Activated CD4-positive, alpha-beta memory T cell treated with anti-CD3 and anti-CD28 coated beads for 36 hours (primary cell): Measurements from ENCODE around the gene TOMM40. TPM values are rescaled to one million over a fixed set of nuclear protein-coding genes. Genes with fewer than 3 reads are reported as not detected.

Source experiments
- CTCF ChIA-PET: fragments of 350-600 bp; sonication (Branson Sonifier 250); formaldehyde crosslinking; loops from one replicate; lab custom pipeline; 2021; ENCODE audit warnings: antibody characterized with exemption, inconsistent platforms; lab: Charles Lee
- POLR2A ChIA-PET: fragments of 350-600 bp; sonication (Branson Sonifier 250); formaldehyde crosslinking; loops from one replicate; lab custom pipeline; 2021; ENCODE audit warnings: antibody characterized with exemption; lab: Charles Lee
- DNase-seq: peaks from one replicate; pipeline ENCODE4 v3.0.0-alpha.2; 2020
- H3K27ac Mint-ChIP-seq: one replicate; pipeline ENCODE4 v1.8.0; 2021; ENCODE audit warnings: mixed read lengths
- H3K27me3 Mint-ChIP-seq: one replicate; pipeline ENCODE4 v1.8.0; 2021; ENCODE audit warnings: mixed read lengths
- H3K36me3 Mint-ChIP-seq: one replicate; pipeline ENCODE4 v1.8.0; 2021; ENCODE audit warnings: mixed read lengths
- H3K4me1 Mint-ChIP-seq: one replicate; pipeline ENCODE4 v1.8.0; 2021; ENCODE audit warnings: low read depth, mixed read lengths
- H3K4me3 Mint-ChIP-seq: one replicate; pipeline ENCODE4 v1.8.0; 2021; ENCODE audit warnings: mild to moderate bottlenecking, mixed read lengths
- H3K9me3 Mint-ChIP-seq: one replicate; pipeline ENCODE4 v1.8.0; 2021; ENCODE audit warnings: mixed read lengths
- intact Hi-C: fragments of 100-400 bp; cut with micrococcal nuclease; formaldehyde crosslinking; loops from one replicate; pipeline ENCODE4 v1.15.1; 2023
- total RNA-seq, 2 experiments: library from RNA; stranded (reverse); gene quantifications; one replicate each; pipeline ENCODE4 v1.2.3, GENCODE V29; 2021

Gene TOMM40
- 10 to 100 TPM; 86.4 to 87.1 TPM for total RNA-seq

GRCh38 chr19:44891016-44891882, at the start of gene TOMM40:
TOMM40 (plus strand) TSS chr19:44891254; CDS start chr19:44891416, 162 bp downstream.
- peaks cover 39% of the 10 kb centered on the region for H3K36me3 Mint-ChIP-seq
- no peaks in the 10 kb centered on the region for H3K27me3 Mint-ChIP-seq
- H3K27ac Mint-ChIP-seq = peak within 1 kb of the TSS; percentile 97
- intact Hi-C loops = loop anchor here (2.0 kb wide), 2 partner anchors 138 to 148 kb away; partner anchors contain the start of gene CLASRP
- H3K4me1 Mint-ChIP-seq = peaks cover 28% of the 10 kb centered on the region
- peak within 1 kb of the TSS; percentile 85 for H3K4me3 Mint-ChIP-seq
- ChIA-PET POLR2A (interaction anchor here (0.6 to 1.3 kb wide), 3 partner anchors 14 to 731 kb away, joined by 3 to 6 read pairs (median 4); partner anchors contain the start of gene APOE), CTCF (interaction anchor here (1.3 to 3.6 kb wide), 2 partner anchors 13 to 287 kb away, joined by 3 to 23 read pairs; partner anchors contain the start of genes APOE and BLOC1S3)
- peak; percentile 37 for DNase-seq
- no peaks in the 10 kb centered on the region for H3K9me3 Mint-ChIP-seq

- H3K4me1 Mint-ChIP-seq = peaks cover 26% of the 10 kb centered on the region
- no peaks in the 10 kb centered on the region for H3K9me3 Mint-ChIP-seq
- H3K36me3 Mint-ChIP-seq = no peaks in the 10 kb centered on the region
- DNase-seq = no peak
- no peak overlapping the region for H3K27ac Mint-ChIP-seq
- ChIA-PET POLR2A (no interaction called here), CTCF (interaction anchor here (1.0 to 2.2 kb wide), 6 partner anchors 45 to 156 kb away, joined by 3 to 15 read pairs (median 6); no protein-coding TSS in a partner anchor)
- H3K4me3 Mint-ChIP-seq = peak overlapping the region; percentile 81
- H3K27me3 Mint-ChIP-seq = peaks cover 11% of the 10 kb centered on the region
- intact Hi-C loops = loop anchor here (1.0 to 10.0 kb wide), 7 partner anchors 45 to 190 kb away; no protein-coding TSS in a partner anchor
These were observed 45.8 kb upstream of the TOMM40 start for GRCh38 chr19:44845286-44845611.

GRCh38 chr19:44845612-44846454, 45.2 kb upstream of the TOMM40 start, which contains the start of gene NECTIN2:
NECTIN2 (plus strand) TSS chr19:44846297; CDS start chr19:44846526, 229 bp downstream.
- H3K9me3 Mint-ChIP-seq = no peaks in the 10 kb centered on the region
- H3K27me3 Mint-ChIP-seq = peaks cover 11% of the 10 kb centered on the region
- ChIA-PET CTCF (interaction anchor here (0.6 to 2.2 kb wide), 12 partner anchors 14 to 157 kb away, joined by 3 to 15 read pairs (median 5); no protein-coding TSS in a partner anchor), POLR2A (no interaction called here)
- peak; percentile 96 for DNase-seq
- intact Hi-C loops = loop anchor here (1.0 to 10.0 kb wide), 7 partner anchors 44 to 191 kb away; no protein-coding TSS in a partner anchor
- peak within 1 kb of the TSS; percentile 24 for H3K27ac Mint-ChIP-seq
- H3K4me1 Mint-ChIP-seq = peaks cover 26% of the 10 kb centered on the region
- H3K4me3 Mint-ChIP-seq = peak within 1 kb of the TSS; percentile 81
- no peaks in the 10 kb centered on the region for H3K36me3 Mint-ChIP-seq

- ChIA-PET POLR2A (no interaction called here), CTCF (interaction anchor here (1.0 to 2.2 kb wide), 7 partner anchors 15 to 157 kb away, joined by 3 to 15 read pairs (median 5); no protein-coding TSS in a partner anchor)
- H3K4me1 Mint-ChIP-seq = peaks cover 21% of the 10 kb centered on the region
- peak; percentile 10 for DNase-seq
- H3K27ac Mint-ChIP-seq = no peak overlapping the region
- H3K4me3 Mint-ChIP-seq = peak overlapping the region; percentile 81
- peaks cover 11% of the 10 kb centered on the region for H3K27me3 Mint-ChIP-seq
- intact Hi-C loops = loop anchor here (10.0 kb wide), 1 partner anchor 192 kb away; no protein-coding TSS in a partner anchor
- no peaks in the 10 kb centered on the region for H3K9me3 Mint-ChIP-seq
- no peaks in the 10 kb centered on the region for H3K36me3 Mint-ChIP-seq
These were observed 44.5 kb upstream of the TOMM40 start for GRCh38 chr19:44846455-44847143.

- peak overlapping the region; percentile 46 for H3K4me3 Mint-ChIP-seq
- no peak overlapping the region for H3K27ac Mint-ChIP-seq
- CTCF ChIA-PET = interaction anchor here (1.8 to 2.2 kb wide), 2 partner anchors 63 to 123 kb away, joined by 5 to 15 read pairs; no protein-coding TSS in a partner anchor
- H3K9me3 Mint-ChIP-seq = no peaks in the 10 kb centered on the region
- no peaks in the 10 kb centered on the region for H3K36me3 Mint-ChIP-seq
- H3K27me3 Mint-ChIP-seq = peaks cover 11% of the 10 kb centered on the region
- peaks cover 18% of the 10 kb centered on the region for H3K4me1 Mint-ChIP-seq
- intact Hi-C loops = loop anchor here (10.0 kb wide), 1 partner anchor 193 kb away; no protein-coding TSS in a partner anchor
- POLR2A ChIA-PET = no interaction called here
- peak; percentile 16 for DNase-seq
These were observed 43.7 kb upstream of the TOMM40 start for GRCh38 chr19:44847144-44848035.

- ChIA-PET POLR2A (no interaction called here), CTCF (interaction anchor here (1.8 kb wide), 1 partner anchor 124 kb away, joined by 5 read pairs; no protein-coding TSS in a partner anchor)
- Mint-ChIP-seq H3K9me3 (no peaks in the 10 kb centered on the region), H3K27me3 (peaks cover 11% of the 10 kb centered on the region), H3K4me3 (no peak overlapping the region), H3K36me3 (no peaks in the 10 kb centered on the region), H3K4me1 (peaks cover 18% of the 10 kb centered on the region), H3K27ac (no peak overlapping the region)
- DNase-seq = peak; percentile 11
- intact Hi-C loops = loop anchor here (10.0 kb wide), 1 partner anchor 193 kb away; no protein-coding TSS in a partner anchor
These were observed 42.8 kb upstream of the TOMM40 start for GRCh38 chr19:44848036-44848811.

GRCh38 chr19:44848812-44849447, 42.1 kb upstream of the TOMM40 start:
- Mint-ChIP-seq H3K4me3 (no peak overlapping the region), H3K27ac (no peak overlapping the region), H3K4me1 (peaks cover 18% of the 10 kb centered on the region), H3K27me3 (peaks cover 11% of the 10 kb centered on the region), H3K36me3 (no peaks in the 10 kb centered on the region), H3K9me3 (no peaks in the 10 kb centered on the region)
- POLR2A ChIA-PET = no interaction called here
- intact Hi-C loops = loop anchor here (10.0 kb wide), 1 partner anchor 194 kb away; no protein-coding TSS in a partner anchor
- CTCF ChIA-PET = interaction anchor here (1.8 kb wide), 1 partner anchor 125 kb away, joined by 5 read pairs; no protein-coding TSS in a partner anchor
- DNase-seq = no peak

GRCh38 chr19:44850641-44851109, 40.4 kb upstream of the TOMM40 start:
- H3K36me3 Mint-ChIP-seq = no peaks in the 10 kb centered on the region
- H3K27ac Mint-ChIP-seq = no peak overlapping the region
- POLR2A ChIA-PET = no interaction called here
- intact Hi-C loops = no loop called here
- peaks cover 9% of the 10 kb centered on the region for H3K4me1 Mint-ChIP-seq
- no peak for DNase-seq
- no peak overlapping the region for H3K4me3 Mint-ChIP-seq
- peaks cover 11% of the 10 kb centered on the region for H3K27me3 Mint-ChIP-seq
- no peaks in the 10 kb centered on the region for H3K9me3 Mint-ChIP-seq
- CTCF ChIA-PET = interaction anchor here (1.2 kb wide), 1 partner anchor 66 kb away, joined by 3 read pairs; no protein-coding TSS in a partner anchor

GRCh38 chr19:44851427-44851826, 39.6 kb upstream of the TOMM40 start:
- Mint-ChIP-seq H3K27me3 (peaks cover 11% of the 10 kb centered on the region), H3K4me3 (no peak overlapping the region), H3K36me3 (no peaks in the 10 kb centered on the region), H3K4me1 (peaks cover 9% of the 10 kb centered on the region), H3K27ac (no peak overlapping the region), H3K9me3 (no peaks in the 10 kb centered on the region)
- DNase-seq = no peak
- intact Hi-C loops = no loop called here
- CTCF ChIA-PET = interaction anchor here (1.2 kb wide), 2 partner anchors 67 to 127 kb away, joined by 3 to 5 read pairs; no protein-coding TSS in a partner anchor
- POLR2A ChIA-PET = no interaction called here
